ENCODE measurements around the gene MTFR1L. TPM values are rescaled to one million over a fixed set of nuclear protein-coding genes. Genes with fewer than 3 reads are reported as not detected.

The MTFR1L gene
- total RNA-seq, 1 donor from 2014 or later, result 74.3 TPM

DNA sequence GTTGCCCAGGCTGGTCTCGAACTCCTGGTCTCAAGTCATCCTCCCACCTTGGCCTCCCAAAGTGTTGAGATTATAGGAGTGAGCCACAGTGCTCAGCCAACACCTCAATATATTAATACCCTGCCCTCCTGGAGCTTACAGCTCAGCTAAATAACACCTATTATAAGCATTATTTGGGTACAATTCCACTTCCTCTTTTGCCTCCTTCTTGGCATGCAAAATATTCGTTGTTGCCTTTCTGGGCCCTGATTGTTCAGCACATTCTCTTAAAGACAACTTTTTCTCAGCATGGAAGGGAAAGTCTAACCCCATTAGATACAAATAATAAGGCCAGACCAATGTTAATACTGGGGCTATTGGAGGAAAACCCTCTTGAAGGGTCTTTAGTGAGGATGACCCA, 53.0 kb downstream of the MTFR1L start:
- Mint-ChIP-seq H3K27ac (peak overlapping the region; percentile 80), H3K27me3 (ENCODE audit: low read depth) (no peaks in the 10 kb centered on the region), H3K4me1 (peaks cover 34% of the 10 kb centered on the region), H3K9me3 (no peaks in the 10 kb centered on the region), H3K36me3 (peaks cover 3% of the 10 kb centered on the region), H3K4me3 (no peak overlapping the region)
- TF ChIP-seq, protein P1, sequence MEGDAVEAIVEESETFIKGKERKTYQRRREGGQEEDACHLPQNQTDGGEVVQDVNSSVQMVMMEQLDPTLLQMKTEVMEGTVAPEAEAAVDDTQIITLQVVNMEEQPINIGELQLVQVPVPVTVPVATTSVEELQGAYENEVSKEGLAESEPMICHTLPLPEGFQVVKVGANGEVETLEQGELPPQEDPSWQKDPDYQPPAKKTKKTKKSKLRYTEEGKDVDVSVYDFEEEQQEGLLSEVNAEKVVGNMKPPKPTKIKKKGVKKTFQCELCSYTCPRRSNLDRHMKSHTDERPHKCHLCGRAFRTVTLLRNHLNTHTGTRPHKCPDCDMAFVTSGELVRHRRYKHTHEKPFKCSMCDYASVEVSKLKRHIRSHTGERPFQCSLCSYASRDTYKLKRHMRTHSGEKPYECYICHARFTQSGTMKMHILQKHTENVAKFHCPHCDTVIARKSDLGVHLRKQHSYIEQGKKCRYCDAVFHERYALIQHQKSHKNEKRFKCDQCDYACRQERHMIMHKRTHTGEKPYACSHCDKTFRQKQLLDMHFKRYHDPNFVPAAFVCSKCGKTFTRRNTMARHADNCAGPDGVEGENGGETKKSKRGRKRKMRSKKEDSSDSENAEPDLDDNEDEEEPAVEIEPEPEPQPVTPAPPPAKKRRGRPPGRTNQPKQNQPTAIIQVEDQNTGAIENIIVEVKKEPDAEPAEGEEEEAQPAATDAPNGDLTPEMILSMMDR (IDR thresholded peaks at IDR 0.05; ENCODE audit: unreplicated experiment), result no peak
- no peak for DNase-seq (ENCODE audit: low spot score in 2 of 2, unreplicated experiment in 2 of 2)

DNA sequence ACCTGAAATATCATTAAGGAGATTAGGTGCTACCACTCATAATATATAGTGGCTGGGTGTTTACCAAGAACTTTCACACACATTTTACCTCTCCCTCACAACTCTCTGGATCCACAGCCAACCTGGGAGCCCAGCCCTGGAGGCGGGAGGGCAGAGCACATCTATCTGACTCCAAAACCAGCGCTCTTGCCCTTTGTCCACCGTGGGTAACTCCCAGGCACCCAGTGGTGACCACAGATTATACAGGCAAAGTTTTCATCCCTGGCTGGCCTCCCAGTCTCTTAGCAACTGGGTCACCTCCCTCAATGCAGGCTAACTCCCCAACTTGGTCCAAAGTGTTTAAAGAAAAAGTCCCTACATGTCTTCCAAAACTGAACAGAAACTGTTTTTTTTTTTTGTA, 53.4 kb downstream of the MTFR1L start:
- TF ChIP-seq, protein P1 (IDR thresholded peaks at IDR 0.05; ENCODE audit: unreplicated experiment), result no peak
- Mint-ChIP-seq H3K27me3 (ENCODE audit: low read depth) (no peaks in the 10 kb centered on the region), H3K9me3 (no peaks in the 10 kb centered on the region), H3K4me3 (peak overlapping the region; percentile 13), H3K27ac (peak overlapping the region; percentile 80), H3K36me3 (peaks cover 3% of the 10 kb centered on the region), H3K4me1 (peaks cover 33% of the 10 kb centered on the region)
- DNase-seq (ENCODE audit: low spot score in 2 of 2, unreplicated experiment in 2 of 2), result no peak

DNA sequence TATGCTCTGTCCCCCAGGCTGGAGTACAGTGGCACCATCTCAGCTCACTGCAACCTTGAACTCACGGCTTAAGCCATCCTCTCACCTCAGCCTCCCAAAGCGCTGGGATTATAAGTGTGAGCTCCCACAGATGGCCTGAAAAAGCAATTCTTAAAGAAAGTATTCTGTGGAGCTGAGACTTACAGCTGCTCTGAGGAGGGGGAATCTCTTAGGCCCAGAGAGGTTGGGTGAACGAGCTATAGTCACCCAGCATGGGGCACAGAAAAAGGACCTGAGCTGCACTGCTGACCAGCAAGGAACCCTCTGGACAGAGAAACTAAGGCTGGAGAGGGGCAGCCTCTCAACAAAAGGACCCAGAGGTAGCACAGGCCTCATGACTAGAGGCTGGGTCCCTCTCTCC, 54.5 kb downstream of the MTFR1L start:
- no peak for DNase-seq (ENCODE audit: low spot score in 2 of 2, unreplicated experiment in 2 of 2)
- Mint-ChIP-seq H3K4me3 (peak overlapping the region; percentile 82), H3K27me3 (ENCODE audit: low read depth) (no peaks in the 10 kb centered on the region), H3K9me3 (no peaks in the 10 kb centered on the region), H3K4me1 (peaks cover 42% of the 10 kb centered on the region), H3K27ac (peak overlapping the region; percentile 96), H3K36me3 (peaks cover 3% of the 10 kb centered on the region)
- TF ChIP-seq, protein P1 (IDR thresholded peaks at IDR 0.05; ENCODE audit: unreplicated experiment), result no peak

DNA sequence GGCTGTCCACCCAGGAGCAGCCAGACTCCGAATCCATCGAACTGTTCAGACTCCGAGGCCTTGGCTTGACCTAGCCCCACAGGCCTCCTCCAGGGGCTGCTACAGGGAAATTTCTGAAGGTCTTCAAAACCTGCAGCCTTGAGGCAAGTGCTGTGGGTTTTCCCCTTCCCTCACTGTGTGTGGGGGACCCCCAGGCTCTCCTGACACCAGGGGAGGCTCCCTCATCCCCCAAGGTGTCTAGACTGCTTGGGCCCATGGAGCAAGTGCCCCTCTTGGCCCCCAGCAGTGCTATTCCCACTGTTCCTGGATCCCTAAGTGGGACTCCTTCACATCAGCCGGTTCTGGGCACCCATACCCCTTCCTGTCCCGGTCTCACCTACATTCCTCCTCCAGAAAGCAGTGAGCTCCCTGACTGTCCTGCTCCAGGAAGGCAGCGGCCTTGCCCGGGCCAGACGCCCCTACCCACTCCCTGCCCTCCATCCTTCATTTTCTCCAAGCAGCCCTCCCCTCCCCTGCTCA, 54.9 kb downstream of the MTFR1L start:
- peaks cover 3% of the 10 kb centered on the region for H3K36me3 Mint-ChIP-seq
- peaks cover 47% of the 10 kb centered on the region for H3K4me1 Mint-ChIP-seq
- no peak for DNase-seq (ENCODE audit: low spot score in 2 of 2, unreplicated experiment in 2 of 2)
- TF ChIP-seq, protein P1 (IDR thresholded peaks at IDR 0.05; ENCODE audit: unreplicated experiment), result no peak
- H3K4me3 Mint-ChIP-seq, result peak overlapping the region; percentile 82
- no peaks in the 10 kb centered on the region for H3K9me3 Mint-ChIP-seq
- no peaks in the 10 kb centered on the region for H3K27me3 Mint-ChIP-seq (ENCODE audit: low read depth)
- peak overlapping the region; percentile 96 for H3K27ac Mint-ChIP-seq

DNA sequence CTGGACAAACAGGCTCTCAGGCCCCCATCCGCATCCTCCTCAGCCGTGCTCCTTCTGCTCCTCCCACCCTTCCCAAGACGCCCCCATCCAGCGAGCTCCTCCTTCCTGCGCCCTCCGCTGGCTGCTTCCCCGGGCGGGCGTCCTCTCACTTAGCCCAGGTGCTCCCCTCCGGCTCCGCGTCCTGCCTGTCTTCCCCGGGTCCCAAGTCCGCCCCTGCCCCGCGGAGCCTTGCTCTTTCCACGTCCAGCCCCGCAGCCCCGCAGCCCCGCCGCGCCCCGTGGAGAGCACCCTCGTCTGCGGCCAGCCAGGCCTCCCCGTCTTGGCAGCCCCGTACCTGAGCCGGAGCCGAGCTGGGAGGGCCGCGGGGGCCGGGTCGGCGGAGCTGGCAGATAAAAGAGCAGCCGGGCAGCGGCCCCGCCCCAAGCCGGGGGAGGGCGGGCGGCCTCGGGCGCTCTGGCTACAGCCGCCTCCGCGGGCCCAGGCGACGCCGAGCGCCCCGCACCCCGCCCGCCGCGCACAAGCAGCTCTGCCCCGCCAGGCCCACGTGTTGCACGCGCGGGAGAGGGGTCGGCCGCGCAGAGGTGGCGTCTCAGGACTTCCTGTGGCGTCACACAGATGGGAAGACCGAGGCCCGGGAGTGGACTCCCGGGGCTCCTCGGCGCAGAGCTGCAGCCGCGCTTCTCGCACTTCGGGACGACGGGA, 55.6 kb downstream of the MTFR1L start, which contains the start of gene PAQR7:
PAQR7 (minus strand) TSS at position 555 of the 702 bp plus-strand sequence. CDS start 11,869 bp downstream, outside the sequence.
- Mint-ChIP-seq H3K4me3 (peak within 1 kb of the TSS; percentile 82), H3K27me3 (ENCODE audit: low read depth) (no peaks in the 10 kb centered on the region), H3K27ac (peak within 1 kb of the TSS; percentile 96), H3K36me3 (peaks cover 2% of the 10 kb centered on the region), H3K9me3 (no peaks in the 10 kb centered on the region), H3K4me1 (peaks cover 53% of the 10 kb centered on the region)
- TF ChIP-seq, protein P1 (IDR thresholded peaks at IDR 0.05; ENCODE audit: unreplicated experiment), result no peak
- peak; percentile 65 to 79 for DNase-seq (ENCODE audit: low spot score in 2 of 2, unreplicated experiment in 2 of 2)
